ENCODE results near the gene NTMT1.

GRCh38 chr9:129637673-129638439 lies 11.9 kb downstream of the NTMT1 start:
- TF ChIP-seq GATA2 (IDR thresholded peaks at IDR 0.05; ENCODE audit: low read depth, low read length) (no peak), GATA3 (IDR thresholded peaks at IDR 0.05; ENCODE audit: low read depth, low read length) (no peak)

Data from SH-SY5Y (cell line).